Left lung (tissue), 10 donors: ENCODE measurements around the gene UPF1. TPM values are rescaled to one million over a fixed set of nuclear protein-coding genes. Genes with fewer than 3 reads are reported as not detected.
"Not testable (repeated sequence)": the region's sequence is repeated elsewhere in the genome, so short reads cannot be mapped to it uniquely, and the experiment has no call there.

ENCODE experiments used
- ATAC-seq: fragments of 200-7000 bp; cut with Tn5 transposase; one replicate; pipeline ENCODE4 v1.9.1; 2020; ENCODE audit warnings: moderate library complexity
- DNase-seq, 4 donors: peaks; one replicate each; pipeline ENCODE4 v3.0.0-alpha.2; 2013 to 2020
- H3K27ac ChIP-seq, 2 donors: fragments of 200-600 bp; sonication (generic) in 1 of 2; one replicate each; pipeline versions ENCODE4 v1.5.0 to v1.8.0; 2020 to 2021
- H3K27me3 ChIP-seq, 2 donors: fragments of 200-600 bp; sonication (generic) in 1 of 2; one replicate each; pipeline versions ENCODE4 v1.5.0 to v1.8.0; 2020 to 2021
- H3K36me3 ChIP-seq, 2 donors: fragments of 200-600 bp; sonication (generic) in 1 of 2; one replicate each; pipeline versions ENCODE4 v1.5.0 to v1.8.0; 2020 to 2021
- H3K4me1 ChIP-seq, 2 donors: fragments of 200-600 bp; one replicate each; pipeline ENCODE4 v1.8.0; 2021
- H3K4me3 ChIP-seq, 2 donors: fragments of 200-600 bp; sonication (generic) in 1 of 2; one replicate each; pipeline versions ENCODE4 v1.5.0 to v1.8.0; 2020 to 2021; ENCODE audit warnings: mild to moderate bottlenecking in 1 of 2
- H3K9me3 ChIP-seq, 2 donors: fragments of 200-600 bp; sonication (generic) in 1 of 2; one replicate each; pipeline versions ENCODE4 v1.5.0 to v1.8.0; 2020 to 2021
- CTCF ChIP-seq, 2 donors: fragments of 200-600 bp; sonication (generic) in 1 of 2; IDR thresholded peaks; one replicate each; pipeline versions ENCODE4 v1.5.0 to v1.8.0; 2021; ENCODE audit warnings: antibody characterized with exemption in 2 of 2
- intact Hi-C, 2 donors: fragments of 100-400 bp; cut with DNase I; formaldehyde crosslinking; loops; one replicate each; pipeline versions ENCODE4 v1.11.2 to v1.14.2; 2022
- polyA plus RNA-seq, 6 donors: library from polyadenylated mRNA; unstranded; fragments of 120-200 nt; gene quantifications; one replicate each; pipeline ENCODE4 v1.2.1, GENCODE V29; 2013; ENCODE audit not compliant: insufficient read length in 6 of 6
- total RNA-seq, 2 donors: library from RNA; stranded (reverse); fragmentation: NEBNext Ultra II Directional; extraction: Animal tissue kit (Norgen Biotek cat#: 25700); gene quantifications; one replicate each; pipeline ENCODE4 v1.2.1, GENCODE V29; 2021
- donor health status: DM: no; HTN: yes; CAD: no.
- donor health status: DM: no; HTN: no; CAD: no.

The UPF1 gene
- total and polyA plus RNA-seq, 8 donors: 49.1 to 80.9 (median 55.3) TPM

- Histone ChIP-seq H3K9me3 (no peaks in the 10 kb centered on the region), H3K27me3 (peaks cover 0 to 28% of the 10 kb centered on the region in 2 donors), H3K4me1 (peaks cover 2% of the 10 kb centered on the region in 2 donors), H3K27ac (no peak overlapping the region), H3K36me3 (no peaks in the 10 kb centered on the region), H3K4me3 (no peak overlapping the region)
- no peak for TF ChIP-seq CTCF (IDR thresholded peaks at IDR 0.05)
- intact Hi-C loops: no loop called here
- ATAC-seq: no peak
- DNase-seq: no peak
Measured at GRCh38 chr19:18804139-18804601, 27.6 kb upstream of the UPF1 start.

GRCh38 chr19:18804643-18805042 lies 27.1 kb upstream of the UPF1 start:
- no peak for ATAC-seq
- TF ChIP-seq CTCF (IDR thresholded peaks at IDR 0.05): no peak
- H3K9me3 ChIP-seq: no peaks in the 10 kb centered on the region
- H3K36me3 ChIP-seq: no peaks in the 10 kb centered on the region
- no peak overlapping the region for H3K27ac ChIP-seq
- DNase-seq: no peak
- no peak overlapping the region for H3K4me3 ChIP-seq
- peaks cover 0 to 28% of the 10 kb centered on the region in 2 donors for H3K27me3 ChIP-seq
- intact Hi-C loops: no loop called here
- peaks cover 3 to 4% of the 10 kb centered on the region in 2 donors for H3K4me1 ChIP-seq

GRCh38 chr19:18807861-18808331 lies 23.9 kb upstream of the UPF1 start:
- H3K4me1 ChIP-seq: peaks cover 3 to 4% of the 10 kb centered on the region in 2 donors
- peaks cover 0 to 4% of the 10 kb centered on the region in 2 donors for H3K27me3 ChIP-seq
- intact Hi-C loops: no loop called here
- H3K9me3 ChIP-seq: no peaks in the 10 kb centered on the region
- TF ChIP-seq CTCF (IDR thresholded peaks at IDR 0.05): no peak
- DNase-seq (no peak), ATAC-seq (no peak)
- no peak overlapping the region for H3K27ac ChIP-seq
- no peak overlapping the region for H3K4me3 ChIP-seq
- H3K36me3 ChIP-seq: no peaks in the 10 kb centered on the region

- TF ChIP-seq CTCF (IDR thresholded peaks at IDR 0.05): no peak
- DNase-seq (peak in 3 of 4 donors; percentile 42 to 80 (median 57)), ATAC-seq (peak; percentile 89)
- no peaks in the 10 kb centered on the region for H3K9me3 ChIP-seq
- intact Hi-C loops: no loop called here
- no peaks in the 10 kb centered on the region for H3K36me3 ChIP-seq
- H3K4me1 ChIP-seq: peaks cover 3 to 4% of the 10 kb centered on the region in 2 donors
- peak overlapping the region in 1 of 2 donors; percentile 62 for H3K27ac ChIP-seq
- no peaks in the 10 kb centered on the region for H3K27me3 ChIP-seq
- H3K4me3 ChIP-seq: no peak overlapping the region
Measured at GRCh38 chr19:18809149-18809868, 22.4 kb upstream of the UPF1 start.

- H3K9me3 ChIP-seq, H3K27me3 ChIP-seq, DNase-seq, H3K4me3 ChIP-seq, H3K27ac ChIP-seq, H3K36me3 ChIP-seq, intact Hi-C loops, H3K4me1 ChIP-seq, ATAC-seq: not testable (repeated sequence)
Measured at GRCh38 chr19:18811638-18812037, 20.1 kb upstream of the UPF1 start.
